Activated CD8-positive, alpha-beta memory T cell treated with anti-CD3 and anti-CD28 coated beads for 48 hours (primary cell): ENCODE measurements around the gene DOK3.

Source experiments
- DNase-seq, 3 experiments: peaks; one replicate each; pipeline ENCODE4 v3.0.0-alpha.2; 2020; ENCODE audit warnings: low read depth in 2 of 3, low spot score in 2 of 3

DOK3 gene

GRCh38 chr5:177452688-177453638 is 56.7 kb downstream of the DOK3 start:
- no peak for DNase-seq
